Body of pancreas (tissue), 4 donors: Measurements from ENCODE around the gene RSPRY1. TPM values are rescaled to one million over a fixed set of nuclear protein-coding genes. Genes with fewer than 3 reads are reported as not detected.

Experiments
- ATAC-seq: fragments of 150-250 bp; one replicate; pipeline ENCODE4 v1.9.1; 2016
- DNase-seq, 4 donors: peaks; one replicate each; pipeline ENCODE4 v3.0.0-alpha.2; 2019
- H3K27ac ChIP-seq, 4 donors: fragments of 200-600 bp; sonication (generic); 1 replicate in 3 of 4; 2 replicates in 1 of 4; pipeline versions ENCODE4 v1.5.1 to v1.6.1; 2016 to 2019; ENCODE audit warnings: mild to moderate bottlenecking in 1 of 4, mixed read lengths in 1 of 4, moderate library complexity in 1 of 4
- H3K27me3 ChIP-seq, 2 donors: fragments of 200-600 bp; sonication (generic); one replicate each; pipeline ENCODE4 v1.6.0; 2016; ENCODE audit warnings: mild to moderate bottlenecking in 1 of 2
- H3K36me3 ChIP-seq, 2 donors: fragments of 200-600 bp; sonication (generic); replicated peaks in 1 of 2; 2 replicates each; pipeline ENCODE4 v1.5.1; 2016; ENCODE audit warnings: low read depth in 2 of 2; ENCODE audit not compliant: insufficient read depth in 1 of 2
- H3K4me1 ChIP-seq: fragments of 200-600 bp; sonication (generic); one replicate; pipeline ENCODE4 v1.6.0; 2016
- H3K4me3 ChIP-seq, 2 donors: fragments of 200-600 bp; sonication (generic); 1 replicate in 1 of 2; 2 replicates in 1 of 2; pipeline ENCODE4 v1.5.1; 2016 to 2019
- H3K9me3 ChIP-seq, 3 donors: fragments of 200-600 bp; sonication (generic); 1 replicate in 2 of 3; 2 replicates in 1 of 3; pipeline ENCODE4 v1.5.1; 2016
- CTCF ChIP-seq, 7 experiments: fragments of 450-650 bp in 4 of 7; fragments of 200-600 bp in 3 of 7; sonication (generic) in 3 of 7; IDR thresholded peaks; one replicate each; pipeline ENCODE4 v1.5.1; 2016 to 2019; ENCODE audit warnings: antibody characterized with exemption in 7 of 7
- POLR2A ChIP-seq, 3 donors: fragments of 450-650 bp; IDR thresholded peaks; one replicate each; pipeline ENCODE4 v1.6.1; 2016; ENCODE audit warnings: antibody characterized with exemption in 3 of 3, mild to moderate bottlenecking in 2 of 3
- WGBS, 2 donors: methylation state at CpG; one replicate each; pipeline ENCODE4 v1.1.5; 2017; 5-methylcytosine and 5-hydroxymethylcytosine counted together
- intact Hi-C: fragments of 100-400 bp; cut with DNase I; formaldehyde crosslinking; loops from one replicate; pipeline ENCODE4 v1.15.1; 2023
- total RNA-seq, 2 donors: library from RNA; depleted of rRNA; stranded (reverse); fragments of >200 nt; gene quantifications; one replicate each; pipeline ENCODE4 v1.1.0, GENCODE V29; 2016

Gene RSPRY1
- total RNA-seq, 2 donors from 2014 or later: 13.8 to 31.4 TPM

- TF ChIP-seq CTCF (IDR thresholded peaks at IDR 0.05) (no peak), POLR2A (IDR thresholded peaks at IDR 0.05) (no peak)
- no peaks in the 10 kb centered on the region for H3K9me3 ChIP-seq
- H3K27ac ChIP-seq: peak overlapping the region in 3 of 4 donors; percentile 20 to 52 (median 32)
- H3K4me3 ChIP-seq: no peak overlapping the region
- intact Hi-C loops: no loop called here
- H3K27me3 ChIP-seq: no peaks in the 10 kb centered on the region
- DNase-seq (peak in 1 of 4 donors; percentile 29), ATAC-seq (peak; percentile 79)
- peaks cover 7 to 20% of the 10 kb centered on the region in 2 donors for H3K36me3 ChIP-seq
- 49 to 57% methylated on average over 8 of the region's 8 CpGs for WGBS, 2 donors
- peaks cover 12% of the 10 kb centered on the region for H3K4me1 ChIP-seq
These were observed 49.2 kb downstream of the RSPRY1 start for GRCh38 chr16:57235128-57236021.

GRCh38 chr16:57236022-57236350 is 49.9 kb downstream of the RSPRY1 start:
- TF ChIP-seq POLR2A (IDR thresholded peaks at IDR 0.05): no peak
- no peak for TF ChIP-seq CTCF (IDR thresholded peaks at IDR 0.05)
- H3K4me1 ChIP-seq: peaks cover 12% of the 10 kb centered on the region
- H3K9me3 ChIP-seq: no peaks in the 10 kb centered on the region
- ATAC-seq (no peak), DNase-seq (no peak)
- no peak overlapping the region for H3K4me3 ChIP-seq
- no peaks in the 10 kb centered on the region for H3K27me3 ChIP-seq
- intact Hi-C loops: no loop called here
- peak overlapping the region in 2 of 4 donors; percentile 32 to 52 for H3K27ac ChIP-seq
- peaks cover 7 to 14% of the 10 kb centered on the region in 2 donors for H3K36me3 ChIP-seq

- no peak for TF ChIP-seq CTCF (IDR thresholded peaks at IDR 0.05)
- TF ChIP-seq POLR2A (IDR thresholded peaks at IDR 0.05): no peak
- no peak overlapping the region for H3K4me3 ChIP-seq
- H3K4me1 ChIP-seq: peaks cover 12% of the 10 kb centered on the region
- H3K36me3 ChIP-seq: peaks cover 0 to 6% of the 10 kb centered on the region in 2 donors
- H3K9me3 ChIP-seq: no peaks in the 10 kb centered on the region
- H3K27me3 ChIP-seq: no peaks in the 10 kb centered on the region
- no peak overlapping the region for H3K27ac ChIP-seq
- WGBS, 2 donors: 45 to 59% methylated on average over 2 of the region's 2 CpGs
- ATAC-seq: no peak
- DNase-seq: no peak
- intact Hi-C loops: no loop called here
These were observed 52.6 kb downstream of the RSPRY1 start for GRCh38 chr16:57238682-57239081.

- Histone ChIP-seq H3K27ac (no peak overlapping the region), H3K4me1 (peaks cover 13% of the 10 kb centered on the region), H3K4me3 (no peak overlapping the region), H3K27me3 (no peaks in the 10 kb centered on the region), H3K9me3 (no peaks in the 10 kb centered on the region), H3K36me3 (peaks cover 0 to 6% of the 10 kb centered on the region in 2 donors)
- intact Hi-C loops: no loop called here
- TF ChIP-seq POLR2A (IDR thresholded peaks at IDR 0.05) (no peak), CTCF (IDR thresholded peaks at IDR 0.05) (no peak)
- DNase-seq: no peak
- 85 to 87% methylated on average over 2 of the region's 2 CpGs for WGBS, 2 donors
- ATAC-seq: no peak
These were observed 53.0 kb downstream of the RSPRY1 start for GRCh38 chr16:57239107-57239506.

- no peak overlapping the region for H3K4me3 ChIP-seq
- no peak for DNase-seq
- no peak overlapping the region for H3K27ac ChIP-seq
- no peaks in the 10 kb centered on the region for H3K9me3 ChIP-seq
- TF ChIP-seq CTCF (IDR thresholded peaks at IDR 0.05) (no peak), POLR2A (IDR thresholded peaks at IDR 0.05) (no peak)
- peaks cover 8% of the 10 kb centered on the region for H3K4me1 ChIP-seq
- 81 to 95% methylated on average over 2 of the region's 2 CpGs for WGBS, 2 donors
- no peak for ATAC-seq
- no peaks in the 10 kb centered on the region for H3K27me3 ChIP-seq
- intact Hi-C loops: no loop called here
- peaks cover 0 to 6% of the 10 kb centered on the region in 2 donors for H3K36me3 ChIP-seq
These were observed 54.7 kb downstream of the RSPRY1 start for GRCh38 chr16:57240851-57241250.
